B cell (primary cell): Measurements from ENCODE around the gene ARHGEF6. TPM values are rescaled to one million over a fixed set of nuclear protein-coding genes. Genes with fewer than 3 reads are reported as not detected.

ENCODE experiments used
- ATAC-seq: fragments of 200-7000 bp; cut with Tn5 transposase; one replicate; pipeline ENCODE4 v1.10.0; 2021; ENCODE audit warnings: low read depth, mild to moderate bottlenecking, moderate number of reproducible peaks, moderate library complexity
- CTCF ChIA-PET: fragments of 350-600 bp; sonication (Branson Sonifier 250); formaldehyde crosslinking; loops from one replicate; lab custom pipeline; 2021; ENCODE audit warnings: antibody characterized with exemption, inconsistent platforms; lab: Charles Lee
- POLR2A ChIA-PET: fragments of 350-600 bp; sonication (Branson Sonifier 250); formaldehyde crosslinking; loops from one replicate; lab custom pipeline; 2021; ENCODE audit warnings: antibody characterized with exemption; lab: Charles Lee
- DNase-seq: peaks from one replicate; pipeline ENCODE4 v3.0.0; 2013
- H2AFZ ChIP-seq: 2 replicates; pipeline ENCODE4 v1.6.1; 2012; ENCODE audit warnings: mild to moderate bottlenecking, low read depth, low read length; ENCODE audit not compliant: insufficient read depth, poor library complexity, severe bottlenecking
- H3K27ac ChIP-seq, 2 donors: 1 replicate in 1 of 2; 2 replicates in 1 of 2; pipeline ENCODE4 v1.5.1; 2012 to 2013; ENCODE audit warnings: low read length in 2 of 2, mild to moderate bottlenecking in 2 of 2, moderate library complexity in 1 of 2
- H3K27me3 ChIP-seq, 4 experiments: fragments of 200-600 bp in 1 of 4; sonication (generic) in 1 of 4; replicated peaks in 1 of 4; 1 replicate in 2 of 4; 2 replicates in 2 of 4; pipeline versions ENCODE4 v1.6.1 to v1.7.0; 2013 to 2016; ENCODE audit warnings: low read length in 3 of 4, mild to moderate bottlenecking in 2 of 4, mixed read lengths in 1 of 4, moderate library complexity in 1 of 4; ENCODE audit not compliant: insufficient read depth in 4 of 4, control insufficient read depth in 3 of 4; ENCODE audit errors: control extremely low read depth in 1 of 4
- H3K36me3 ChIP-seq, 2 experiments: replicated peaks in 1 of 2; 1 replicate in 1 of 2; 2 replicates in 1 of 2; pipeline versions ENCODE4 v1.6.1 to v1.7.1; 2013; ENCODE audit warnings: low read length in 1 of 2; ENCODE audit not compliant: insufficient read depth in 2 of 2, control insufficient read depth in 1 of 2; ENCODE audit errors: control extremely low read depth in 1 of 2, extremely low read depth in 1 of 2
- H3K4me1 ChIP-seq, 2 donors: fragments of 200-600 bp in 1 of 2; sonication (generic) in 1 of 2; 1 replicate in 1 of 2; 2 replicates in 1 of 2; pipeline versions ENCODE4 v1.5.1 to v1.6.1; 2013 to 2017; ENCODE audit warnings: low read length in 2 of 2; ENCODE audit not compliant: control insufficient read depth in 2 of 2, insufficient read depth in 2 of 2
- H3K4me2 ChIP-seq: replicated peaks from 2 replicates; pipeline ENCODE3; 2012; ENCODE audit warnings: mild to moderate bottlenecking, low read depth, low read length; ENCODE audit not compliant: poor library complexity, severe bottlenecking
- H3K4me3 ChIP-seq, 5 experiments: fragments of 200-600 bp in 1 of 5; sonication (generic) in 1 of 5; 1 replicate in 3 of 5; 2 replicates in 2 of 5; pipeline versions ENCODE4 v1.5.1 to v1.7.0; 2011 to 2016; ENCODE audit warnings: low read length in 4 of 5, mild to moderate bottlenecking in 4 of 5, low read depth in 2 of 5, control low read depth in 1 of 5, moderate library complexity in 1 of 5; ENCODE audit not compliant: insufficient read depth in 1 of 5; ENCODE audit errors: control extremely low read depth in 1 of 5, extremely low read depth in 1 of 5
- H3K79me2 ChIP-seq: fragments of 200-600 bp; sonication (generic); one replicate; pipeline ENCODE4 v1.6.0; 2016; ENCODE audit warnings: low read length; ENCODE audit not compliant: control insufficient read depth, insufficient read depth
- H3K9ac ChIP-seq: fragments of 200-600 bp; sonication (generic); 2 replicates; pipeline ENCODE4 v1.6.1; 2017; ENCODE audit warnings: mild to moderate bottlenecking, low read length, moderate library complexity
- H3K9me3 ChIP-seq, 3 donors: one replicate each; pipeline versions ENCODE4 v1.6.1 to v1.7.1; 2013; ENCODE audit warnings: low read length in 2 of 3; ENCODE audit not compliant: control insufficient read depth in 2 of 3, insufficient read depth in 1 of 3; ENCODE audit errors: control extremely low read depth in 1 of 3
- H4K20me1 ChIP-seq: 2 replicates; pipeline ENCODE4 v1.6.0; 2012; ENCODE audit warnings: mild to moderate bottlenecking, low read length; ENCODE audit not compliant: insufficient read depth, control insufficient read depth, poor library complexity, severe bottlenecking
- H3K27ac Mint-ChIP-seq: one replicate; pipeline ENCODE4 v1.8.0; 2021; ENCODE audit warnings: mixed read lengths
- H3K27me3 Mint-ChIP-seq: one replicate; pipeline ENCODE4 v1.8.0; 2021; ENCODE audit warnings: mixed read lengths
- H3K4me1 Mint-ChIP-seq: one replicate; pipeline ENCODE4 v1.8.0; 2021; ENCODE audit warnings: mixed read lengths
- H3K4me3 Mint-ChIP-seq: one replicate; pipeline ENCODE4 v1.8.0; 2021; ENCODE audit warnings: mixed read lengths
- H3K9me3 Mint-ChIP-seq: one replicate; pipeline ENCODE4 v1.8.0; 2022; ENCODE audit warnings: mixed read lengths; ENCODE audit not compliant: insufficient read depth
- EZH2 ChIP-seq: IDR thresholded peaks from 2 replicates; pipeline ENCODE4 v1.6.1; 2012; ENCODE audit warnings: borderline replicate concordance, low read depth, mild to moderate bottlenecking, moderate library complexity, low read length; ENCODE audit not compliant: insufficient read depth, poor library complexity, severe bottlenecking
- WGBS: methylation state at CpG from one replicate; pipeline ENCODE4 v1.1.5; 2013; ENCODE audit warnings: missing lambda C conversion rate; ENCODE audit not compliant: insufficient coverage; 5-methylcytosine and 5-hydroxymethylcytosine counted together
- intact Hi-C: fragments of 100-400 bp; cut with micrococcal nuclease; formaldehyde crosslinking; loops from one replicate; pipeline ENCODE4 v1.10.0; 2022
- polyA plus RNA-seq: library from polyadenylated mRNA; depleted of rRNA; stranded (reverse); fragments of >200 nt; gene quantifications from 2 replicates; pipeline ENCODE4 v1.2.3, GENCODE V29; 2012
- total RNA-seq, 2 donors: library from RNA; stranded (reverse); fragments of 120-200 nt in 1 of 2; gene quantifications; 1 replicate in 1 of 2; 2 replicates in 1 of 2; pipeline versions ENCODE4 v1.2.3 to v1.2.4, GENCODE V29; 2013 to 2022
- TF ChIP-seq, protein P1 (sequence below): fragments of 200-600 bp; IDR thresholded peaks from one replicate; pipeline ENCODE4 v1.8.0; 2022; ENCODE audit warnings: antibody characterized with exemption, mild to moderate bottlenecking

The ARHGEF6 gene
- total and polyA plus RNA-seq, 2 donors (not counting 1 experiment from before 2014, with no cell fraction given) = 29.6 to 43.4 TPM

- 78% methylated on average over 5 of the region's 10 CpGs for WGBS
- Histone ChIP-seq H3K4me1 (no peaks in the 10 kb centered on the region), H3K9ac (no peak within 1 kb of the TSS), H3K9me3 (no peaks in the 10 kb centered on the region), H3K27me3 (no peaks in the 10 kb centered on the region), H4K20me1 (no peaks in the 10 kb centered on the region), H3K4me3 (no peak within 1 kb of the TSS), H2AFZ (no peak within 1 kb of the TSS), H3K4me2 (no peak within 1 kb of the TSS), H3K36me3 (no peaks in the 10 kb centered on the region), H3K79me2 (no peaks in the 10 kb centered on the region), H3K27ac (no peak within 1 kb of the TSS)
- DNase-seq (no peak), ATAC-seq (no peak)
- Mint-ChIP-seq H3K27me3 (no peaks in the 10 kb centered on the region), H3K4me3 (no peak within 1 kb of the TSS), H3K9me3 (no peaks in the 10 kb centered on the region), H3K4me1 (peaks cover 2% of the 10 kb centered on the region), H3K27ac (no peak within 1 kb of the TSS)
- intact Hi-C loops = no loop called here
- ChIA-PET CTCF (no interaction called here), POLR2A (no interaction called here)
- TF ChIP-seq, protein P1, sequence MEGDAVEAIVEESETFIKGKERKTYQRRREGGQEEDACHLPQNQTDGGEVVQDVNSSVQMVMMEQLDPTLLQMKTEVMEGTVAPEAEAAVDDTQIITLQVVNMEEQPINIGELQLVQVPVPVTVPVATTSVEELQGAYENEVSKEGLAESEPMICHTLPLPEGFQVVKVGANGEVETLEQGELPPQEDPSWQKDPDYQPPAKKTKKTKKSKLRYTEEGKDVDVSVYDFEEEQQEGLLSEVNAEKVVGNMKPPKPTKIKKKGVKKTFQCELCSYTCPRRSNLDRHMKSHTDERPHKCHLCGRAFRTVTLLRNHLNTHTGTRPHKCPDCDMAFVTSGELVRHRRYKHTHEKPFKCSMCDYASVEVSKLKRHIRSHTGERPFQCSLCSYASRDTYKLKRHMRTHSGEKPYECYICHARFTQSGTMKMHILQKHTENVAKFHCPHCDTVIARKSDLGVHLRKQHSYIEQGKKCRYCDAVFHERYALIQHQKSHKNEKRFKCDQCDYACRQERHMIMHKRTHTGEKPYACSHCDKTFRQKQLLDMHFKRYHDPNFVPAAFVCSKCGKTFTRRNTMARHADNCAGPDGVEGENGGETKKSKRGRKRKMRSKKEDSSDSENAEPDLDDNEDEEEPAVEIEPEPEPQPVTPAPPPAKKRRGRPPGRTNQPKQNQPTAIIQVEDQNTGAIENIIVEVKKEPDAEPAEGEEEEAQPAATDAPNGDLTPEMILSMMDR = no peak
- TF ChIP-seq EZH2 = no peak
These were observed 132.9 kb downstream of the ARHGEF6 start, which contains the start of gene CD40LG for GRCh38 chrX:136647677-136648360. TSS of gene CD40LG (plus strand) at chrX:136648158. CDS start at chrX:136648249, 91 bp downstream.

DNA sequence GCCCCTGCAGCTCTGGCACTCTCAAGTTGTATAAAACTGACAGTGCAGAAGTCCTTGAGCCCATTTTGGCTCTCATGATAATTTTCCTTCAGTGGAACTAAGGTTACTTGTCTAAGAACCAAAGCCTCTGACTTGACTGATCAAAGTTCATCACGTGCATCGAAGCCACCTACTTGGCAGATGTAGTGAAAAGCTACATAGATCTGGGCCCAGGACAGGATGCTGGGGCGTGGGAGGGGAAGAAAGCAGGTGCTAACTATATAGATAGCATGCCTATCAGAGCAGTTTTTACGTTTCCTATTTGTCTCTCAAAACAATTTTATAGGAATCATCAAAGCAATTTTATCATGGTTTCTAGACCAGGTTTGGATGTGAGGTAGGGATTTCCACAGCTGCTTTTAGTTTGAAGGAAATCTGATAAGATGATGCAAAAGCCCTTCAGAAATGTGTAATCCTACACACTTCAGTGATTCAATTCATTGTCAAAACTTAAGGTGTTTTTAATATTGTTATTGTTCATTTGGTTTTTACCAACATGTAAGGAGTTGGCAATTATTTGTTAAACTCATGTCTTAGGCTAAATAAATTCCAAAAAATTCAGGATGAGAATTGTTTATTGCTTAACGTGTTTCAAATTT lies 134.0 kb downstream of the ARHGEF6 start:
- no peaks in the 10 kb centered on the region for H3K27me3 ChIP-seq
- ATAC-seq = no peak
- H3K4me3 ChIP-seq = no peak overlapping the region
- no peak overlapping the region for H2AFZ ChIP-seq
- ChIA-PET CTCF (no interaction called here), POLR2A (no interaction called here)
- Mint-ChIP-seq H3K4me1 (peaks cover 2% of the 10 kb centered on the region), H3K9me3 (no peaks in the 10 kb centered on the region), H3K27me3 (no peaks in the 10 kb centered on the region), H3K27ac (no peak overlapping the region), H3K4me3 (no peak overlapping the region)
- TF ChIP-seq EZH2 = no peak
- TF ChIP-seq, protein P1 = no peak
- no peak overlapping the region for H3K9ac ChIP-seq
- H3K4me2 ChIP-seq = no peak overlapping the region
- H3K9me3 ChIP-seq = no peaks in the 10 kb centered on the region
- DNase-seq = no peak
- no peak overlapping the region for H3K27ac ChIP-seq
- H4K20me1 ChIP-seq = no peaks in the 10 kb centered on the region
- no CpG with 5 or more reads among the region's 5 CpGs for WGBS
- no peaks in the 10 kb centered on the region for H3K36me3 ChIP-seq
- intact Hi-C loops = no loop called here
- H3K79me2 ChIP-seq = no peaks in the 10 kb centered on the region
- no peaks in the 10 kb centered on the region for H3K4me1 ChIP-seq
